M059J (cell line): ENCODE results near the gene TFDP2. TPM values are rescaled to one million over a fixed set of nuclear protein-coding genes. Genes with fewer than 3 reads are reported as not detected.

Experiments
- DNase-seq: peaks from one replicate; pipeline ENCODE4 v3.0.0-alpha.2; 2012; ENCODE audit warnings: low read depth
- total RNA-seq: library from RNA; depleted of rRNA; stranded (reverse); fragments of >200 nt; shearing (Covaris generic); gene quantifications from 2 replicates; pipeline ENCODE4 v1.2.3, GENCODE V29; 2014

TFDP2 gene
- total RNA-seq, 1 experiment from 2014 or later, result 91.1 TPM

DNA sequence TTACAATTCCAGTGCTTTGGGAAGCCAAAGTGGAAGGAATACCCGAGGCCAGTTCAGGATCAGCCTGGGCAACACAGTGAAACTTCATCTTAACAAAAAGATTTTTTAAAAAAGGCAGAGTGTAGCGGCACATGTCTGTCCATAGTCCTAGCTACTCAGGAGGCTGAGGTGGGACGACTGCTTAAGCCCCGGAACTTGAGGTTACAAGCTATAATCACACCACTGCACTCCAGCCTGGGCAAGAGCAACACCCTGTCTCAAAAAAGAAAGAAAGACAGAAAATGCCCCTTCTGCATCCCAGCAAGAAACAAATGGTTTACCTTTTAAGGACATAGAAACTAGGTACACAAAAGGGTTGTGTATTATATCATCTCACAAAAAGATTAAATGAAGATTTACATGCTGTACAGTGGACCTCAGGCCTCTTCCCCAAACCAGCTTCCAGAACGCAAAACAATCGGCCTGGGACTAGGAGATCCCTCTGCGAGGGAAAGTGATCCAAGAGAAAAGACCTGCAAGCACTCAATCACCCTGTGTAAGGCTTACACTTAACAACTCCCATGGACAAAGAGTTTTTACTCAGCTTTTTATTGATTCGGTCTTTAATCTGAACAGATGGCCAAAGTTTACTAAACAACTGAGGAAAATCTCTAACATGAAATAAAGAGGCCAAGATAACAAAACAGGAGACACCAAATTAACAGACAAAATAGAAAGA, 21.2 kb downstream of the TFDP2 start:
- DNase-seq, result peak; percentile 38

- no peak for DNase-seq
Observed at GRCh38 chr3:142124243-142124642, 25.1 kb downstream of the TFDP2 start.

- no peak for DNase-seq
Observed at GRCh38 chr3:142120707-142121106, 28.6 kb downstream of the TFDP2 start.

DNA sequence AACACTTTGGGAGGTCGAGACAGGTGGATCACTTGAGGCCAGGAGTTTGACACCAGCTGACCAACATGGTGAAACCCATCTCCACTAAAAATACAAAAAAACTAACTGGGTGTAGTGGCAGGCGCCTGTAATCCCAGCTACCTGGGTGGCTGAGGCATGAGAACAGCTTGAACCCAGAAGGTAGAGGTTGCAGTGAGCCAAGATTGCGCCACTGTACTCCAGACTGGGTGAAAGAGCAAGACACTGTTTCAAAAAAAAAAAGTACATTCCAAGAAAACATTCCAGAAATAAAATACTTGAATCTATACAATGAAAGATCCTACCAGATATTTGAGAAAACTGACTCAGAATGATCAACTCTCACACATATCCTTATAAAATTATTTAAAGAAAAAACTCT, 30.4 kb downstream of the TFDP2 start:
- no peak for DNase-seq

GRCh38 chr3:142117056-142117851, 32.1 kb downstream of the TFDP2 start:
- peak; percentile 94 for DNase-seq

- peak; percentile 56 for DNase-seq
Observed at GRCh38 chr3:142115867-142116668, 33.3 kb downstream of the TFDP2 start.

- no peak for DNase-seq
Observed at GRCh38 chr3:142112601-142113000, 36.7 kb downstream of the TFDP2 start.

GRCh38 chr3:142106548-142106947, 42.8 kb downstream of the TFDP2 start:
- no peak for DNase-seq

GRCh38 chr3:142105991-142106390, 43.4 kb downstream of the TFDP2 start:
- DNase-seq, result no peak

GRCh38 chr3:142104763-142105162, 44.6 kb downstream of the TFDP2 start:
- DNase-seq, result no peak

DNA sequence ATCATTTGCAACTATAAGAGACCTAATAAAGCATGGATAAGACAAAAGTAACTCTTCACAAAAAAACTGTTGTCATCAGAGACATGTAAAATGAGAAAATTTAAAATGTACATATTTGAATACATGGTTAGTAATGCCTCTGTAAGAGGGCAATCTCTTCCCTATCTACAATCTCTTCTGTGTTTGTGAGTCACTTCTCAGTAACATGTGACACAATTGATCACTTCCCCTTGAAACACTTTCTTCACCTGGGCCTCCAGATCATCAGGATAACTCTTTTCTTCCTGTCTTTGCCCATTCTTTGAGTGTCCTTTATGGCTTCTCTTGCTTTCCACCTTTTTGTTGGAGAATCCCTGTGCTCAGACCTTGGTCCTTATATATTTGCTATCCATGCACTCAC, 50.4 kb downstream of the TFDP2 start:
- peak; percentile 49 for DNase-seq

GRCh38 chr3:142097099-142097843, 52.1 kb downstream of the TFDP2 start:
- no peak for DNase-seq

DNA sequence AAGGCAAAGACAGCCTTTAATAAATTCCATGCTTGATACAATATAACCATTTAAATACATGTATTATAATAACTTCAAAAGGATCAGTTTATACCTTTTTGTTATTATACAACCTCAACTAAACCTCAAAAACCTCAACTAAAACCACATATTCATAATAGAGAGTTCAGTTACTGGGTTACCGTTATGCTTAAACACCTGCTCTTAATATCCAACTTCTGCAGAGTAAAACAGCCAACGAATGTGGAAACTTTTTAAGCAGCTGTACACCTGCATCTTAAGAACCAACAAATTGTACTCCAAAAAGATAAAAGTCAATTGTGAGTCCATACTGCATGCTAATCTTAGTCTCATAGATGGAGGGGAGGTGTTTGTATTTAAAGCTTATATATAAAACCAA, 53.5 kb downstream of the TFDP2 start:
- DNase-seq, result no peak

GRCh38 chr3:142088925-142089324, 60.4 kb downstream of the TFDP2 start:
- peak; percentile 54 for DNase-seq

- peak; percentile 90 for DNase-seq
Observed at GRCh38 chr3:142088522-142088921, 60.8 kb downstream of the TFDP2 start.

DNA sequence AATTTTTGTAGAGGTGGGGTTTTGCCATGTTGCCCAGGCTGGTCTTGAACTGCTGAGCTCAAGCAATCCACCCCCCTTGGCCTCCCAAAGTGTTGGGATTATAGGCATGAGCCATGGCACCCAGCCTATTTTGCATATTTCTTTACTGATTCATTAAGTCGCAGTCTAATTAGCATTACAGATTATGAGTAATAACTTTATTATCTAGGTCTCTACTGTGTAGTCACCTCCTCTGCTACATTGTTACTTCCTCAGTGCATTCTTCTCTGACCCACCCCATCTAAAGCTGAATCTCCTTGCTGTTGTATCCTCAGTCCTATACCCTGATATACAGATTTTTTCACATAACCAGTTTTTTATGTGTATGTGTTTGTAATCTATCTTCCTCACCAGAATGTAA, 61.7 kb downstream of the TFDP2 start:
- peak; percentile 92 for DNase-seq

GRCh38 chr3:142086581-142087090, 62.7 kb downstream of the TFDP2 start:
- DNase-seq, result peak; percentile 35

DNA sequence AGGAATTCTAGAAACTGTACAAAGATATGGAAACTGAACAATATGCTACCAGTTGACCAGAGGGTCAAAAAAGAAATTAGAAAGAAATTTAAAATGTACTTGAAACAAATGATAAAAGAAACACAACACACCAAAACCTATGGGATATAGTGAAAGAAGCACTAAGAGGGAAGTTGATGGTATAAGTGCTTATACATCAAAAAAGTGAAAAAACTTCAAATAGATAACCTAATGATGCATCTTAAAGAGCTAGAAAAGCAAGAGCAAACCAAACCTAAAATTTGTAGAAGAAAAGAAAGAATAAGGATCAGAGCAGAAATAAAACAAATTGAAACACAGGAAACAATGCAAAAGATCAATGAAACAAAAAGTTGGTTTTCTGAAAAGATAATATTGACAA, 68.2 kb downstream of the TFDP2 start:
- DNase-seq, result no peak

DNA sequence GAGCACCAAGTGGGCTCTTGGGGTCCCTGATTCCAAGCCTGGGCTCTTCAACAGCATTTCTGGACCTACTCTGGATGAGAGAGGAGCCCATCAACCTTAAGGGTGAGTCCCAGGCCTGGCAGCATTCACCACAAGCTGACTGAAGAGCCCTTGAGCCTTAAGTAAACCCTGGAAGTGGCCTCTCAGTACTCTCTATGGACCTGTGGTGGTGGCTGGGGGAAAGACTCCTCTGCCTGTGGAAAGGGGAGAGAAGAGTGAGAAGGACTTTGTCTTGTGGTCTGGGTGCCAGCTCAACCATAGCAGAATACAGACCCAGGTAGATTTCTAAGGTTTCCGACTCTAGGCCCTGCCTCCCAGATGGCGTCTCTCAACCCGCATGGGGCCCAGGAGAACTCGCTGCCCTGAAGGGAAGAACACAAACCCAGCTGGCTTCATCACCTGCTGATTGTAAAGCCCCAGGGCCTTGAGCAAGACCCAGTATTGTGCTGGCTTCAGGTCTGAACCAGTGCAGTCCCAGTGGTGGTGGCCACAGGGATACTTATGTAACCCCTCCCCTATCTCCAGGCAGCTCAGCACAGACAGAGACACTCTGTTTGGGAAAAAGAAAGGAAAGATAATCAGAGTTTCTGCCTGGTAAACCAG, 71.4 kb downstream of the TFDP2 start:
- DNase-seq, result no peak

GRCh38 chr3:142077155-142077858, 72.0 kb downstream of the TFDP2 start:
- DNase-seq, result no peak
